GM18502 (cell line): ENCODE results near the gene SLC25A30.

ENCODE experiments used
- ATAC-seq: cut with Tn5 transposase; IDR thresholded peaks from one replicate; pipeline ENCODE4 v1.9.1; 2021; ENCODE audit warnings: mild to moderate bottlenecking; ENCODE audit not compliant: unreplicated experiment, poor library complexity

SLC25A30 gene, protein sequence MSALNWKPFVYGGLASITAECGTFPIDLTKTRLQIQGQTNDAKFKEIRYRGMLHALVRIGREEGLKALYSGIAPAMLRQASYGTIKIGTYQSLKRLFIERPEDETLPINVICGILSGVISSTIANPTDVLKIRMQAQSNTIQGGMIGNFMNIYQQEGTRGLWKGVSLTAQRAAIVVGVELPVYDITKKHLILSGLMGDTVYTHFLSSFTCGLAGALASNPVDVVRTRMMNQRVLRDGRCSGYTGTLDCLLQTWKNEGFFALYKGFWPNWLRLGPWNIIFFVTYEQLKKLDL

DNA sequence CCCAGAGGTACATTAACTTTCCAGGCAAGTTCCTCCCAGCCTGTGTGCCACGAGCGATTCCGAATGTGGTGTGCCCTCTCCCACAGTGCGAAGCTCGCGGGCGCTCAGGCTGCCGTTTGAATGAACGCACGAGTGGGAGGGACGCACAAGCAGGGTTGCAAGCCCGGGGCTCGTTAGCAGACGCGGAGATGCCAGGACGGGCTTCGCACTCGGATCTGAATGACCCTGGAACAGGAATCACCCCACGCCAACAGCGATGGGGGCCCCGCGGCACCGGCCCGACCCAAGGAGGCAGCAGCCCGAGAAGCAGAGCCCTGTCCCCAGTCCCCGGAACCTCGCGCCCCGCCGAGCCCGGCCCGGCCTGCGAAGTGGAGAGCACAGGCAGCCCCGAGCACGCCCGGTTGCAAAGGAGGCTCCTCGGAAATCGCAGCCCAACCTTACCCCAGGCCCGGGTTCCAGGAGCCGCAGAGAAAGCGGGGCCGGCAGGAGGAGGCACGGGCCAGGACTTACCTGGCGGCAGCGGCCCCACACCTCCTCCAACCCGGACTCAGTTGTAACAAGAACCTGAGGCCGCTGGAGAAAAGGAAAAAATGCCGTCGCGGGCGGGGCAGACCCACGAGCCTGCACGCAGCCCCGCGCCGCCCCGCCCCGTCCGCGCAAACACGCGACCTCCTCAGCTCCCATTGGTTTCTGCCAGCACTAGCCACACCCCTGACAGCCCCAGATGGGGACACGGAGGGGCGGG, at the start of gene SLC25A30:
Gene SLC25A30 (minus strand): TSS at position 584 of the 745 bp plus-strand sequence. CDS start 6,948 bp downstream, outside the sequence.
- ATAC-seq: peak; percentile 95

DNA sequence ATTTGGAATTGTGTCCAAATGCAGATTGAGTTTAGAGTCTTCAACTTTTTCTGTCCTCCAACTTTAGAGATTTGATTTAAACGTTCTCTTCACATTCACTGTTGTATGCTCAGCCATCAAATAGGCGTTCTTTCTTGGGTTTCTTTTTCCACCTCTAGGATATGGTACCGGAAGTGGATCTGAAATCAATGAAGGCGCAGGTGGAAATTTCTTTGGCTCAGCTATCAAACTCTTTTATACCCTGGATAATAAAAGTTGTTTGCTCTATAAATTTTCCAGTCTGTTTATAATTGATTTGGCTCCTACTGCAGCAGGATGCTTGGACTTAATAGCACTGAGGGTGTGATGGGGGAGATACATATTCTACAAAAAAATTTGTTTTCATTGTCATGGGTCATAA, 48.2 kb upstream of the SLC25A30 start:
- ATAC-seq: no peak

DNA sequence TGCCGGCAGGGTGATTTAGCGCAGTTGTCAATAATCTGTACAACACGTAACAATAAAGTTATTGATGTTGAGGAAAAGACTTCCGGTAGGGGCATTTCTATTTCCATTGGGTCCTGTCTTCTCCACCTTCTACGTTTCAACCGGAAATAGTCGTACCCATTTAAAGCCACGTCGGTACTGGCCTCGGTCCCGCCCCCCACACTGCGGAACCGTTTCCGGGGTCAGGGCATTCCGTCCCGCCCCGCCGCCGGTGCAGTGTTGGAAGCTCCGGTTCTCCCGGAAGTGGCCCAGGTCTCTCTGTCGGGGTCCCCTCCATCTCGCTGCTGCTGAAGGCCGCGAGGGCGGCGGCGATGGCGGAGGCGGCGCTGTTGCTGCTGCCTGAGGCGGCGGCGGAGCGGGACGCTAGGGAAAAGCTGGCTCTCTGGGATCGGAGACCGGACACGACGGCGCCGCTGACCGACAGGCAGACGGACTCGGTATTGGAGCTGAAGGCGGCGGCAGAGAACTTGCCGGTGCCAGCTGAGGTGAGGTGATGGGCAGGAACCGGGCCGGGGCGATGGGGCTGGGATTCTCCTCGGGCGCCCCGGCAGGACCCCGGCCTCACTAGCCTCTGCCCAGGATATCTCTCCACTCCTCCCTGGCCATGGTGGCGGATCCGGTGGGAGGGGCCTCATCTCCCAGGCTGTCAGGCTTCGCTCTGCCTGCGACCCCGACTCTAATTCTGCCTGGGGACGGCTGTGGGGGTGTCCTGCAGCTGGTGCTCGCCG, 46.7 kb upstream of the SLC25A30 start, which contains the start of gene COG3:
Gene COG3 (plus strand): TSS at position 253 of the 767 bp plus-strand sequence. CDS start 98 bp downstream, at position 351.
- ATAC-seq: peak; percentile 94

DNA sequence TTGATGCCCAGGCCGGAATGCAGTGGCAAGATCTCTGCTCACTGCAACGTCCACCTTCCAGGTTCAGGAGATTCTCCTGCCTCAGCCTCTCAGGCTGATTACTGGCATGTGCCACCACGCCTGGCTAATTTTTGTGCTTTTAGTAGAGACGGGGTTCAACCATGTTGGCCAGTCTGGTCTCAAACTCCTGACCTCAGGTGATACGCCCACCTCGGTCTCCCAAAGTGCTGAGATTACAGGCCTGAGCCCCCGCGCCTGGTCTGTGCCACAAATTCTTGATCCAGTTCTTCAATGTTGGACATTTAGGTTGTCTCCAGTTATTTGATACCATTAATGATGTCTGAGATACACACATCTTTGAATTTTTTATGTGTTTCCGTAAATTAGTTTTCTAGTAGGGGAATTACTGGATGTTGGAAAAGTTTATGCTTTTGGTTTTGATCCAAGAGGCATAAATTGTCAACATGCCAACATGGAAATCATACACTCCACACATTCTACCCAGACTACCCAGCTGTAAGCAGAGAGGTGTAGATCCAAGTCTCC, 46.0 kb upstream of the SLC25A30 start:
- ATAC-seq: no peak

DNA sequence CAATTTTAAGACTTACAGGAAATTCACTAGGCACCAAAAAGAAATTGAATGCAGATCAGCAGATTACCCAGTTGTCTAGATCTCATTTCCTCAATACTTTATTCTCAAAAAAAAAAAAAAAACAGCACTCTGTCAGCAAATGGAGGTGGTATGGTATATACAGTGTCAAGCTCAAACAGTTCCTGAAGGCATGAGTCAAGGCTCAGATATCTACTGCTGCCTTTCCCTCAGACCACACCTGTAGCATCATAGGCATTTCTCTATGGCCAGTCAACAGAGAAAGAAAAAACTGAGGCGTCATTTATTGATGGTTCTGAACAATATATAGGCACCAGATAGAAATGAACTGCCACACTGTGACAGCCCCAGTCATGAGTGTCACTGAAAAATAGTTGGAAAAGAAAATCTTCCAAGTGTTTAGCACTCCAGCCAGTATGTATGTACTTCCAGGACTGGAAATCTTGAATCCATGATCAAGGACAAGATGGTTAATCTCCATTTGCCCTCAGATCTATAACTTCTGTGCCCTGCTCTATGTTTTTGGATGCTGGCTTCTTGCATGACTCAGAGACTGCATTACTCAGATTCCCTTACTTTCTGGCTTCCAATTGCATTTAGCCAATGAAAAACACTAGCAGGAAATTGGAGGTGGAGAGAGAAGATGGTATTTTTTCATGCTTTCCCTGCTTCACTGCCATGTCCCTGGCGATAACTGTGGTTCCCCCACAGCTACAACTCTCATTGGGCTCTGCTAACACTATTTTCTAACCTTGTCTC, 38.2 kb upstream of the SLC25A30 start:
- ATAC-seq: no peak

DNA sequence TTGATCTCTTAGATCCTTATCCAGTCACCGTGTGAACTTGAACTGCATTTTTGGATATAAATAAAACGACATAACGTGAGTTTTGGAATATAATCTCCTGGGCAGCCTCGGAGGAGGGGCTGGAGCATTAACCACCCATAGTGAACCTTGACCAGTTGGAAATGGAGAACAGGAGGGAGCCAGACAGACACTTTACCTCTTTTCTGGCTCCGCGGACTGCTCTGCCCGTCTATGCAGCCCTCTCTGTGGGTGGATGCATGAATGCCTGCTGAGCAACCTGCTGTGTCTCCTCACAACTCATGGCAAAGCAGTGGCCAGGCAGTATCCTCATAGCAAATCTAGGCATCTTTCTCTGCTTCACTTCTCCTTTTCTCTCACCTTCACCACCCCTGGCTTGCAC, 36.0 kb upstream of the SLC25A30 start:
- no peak for ATAC-seq

DNA sequence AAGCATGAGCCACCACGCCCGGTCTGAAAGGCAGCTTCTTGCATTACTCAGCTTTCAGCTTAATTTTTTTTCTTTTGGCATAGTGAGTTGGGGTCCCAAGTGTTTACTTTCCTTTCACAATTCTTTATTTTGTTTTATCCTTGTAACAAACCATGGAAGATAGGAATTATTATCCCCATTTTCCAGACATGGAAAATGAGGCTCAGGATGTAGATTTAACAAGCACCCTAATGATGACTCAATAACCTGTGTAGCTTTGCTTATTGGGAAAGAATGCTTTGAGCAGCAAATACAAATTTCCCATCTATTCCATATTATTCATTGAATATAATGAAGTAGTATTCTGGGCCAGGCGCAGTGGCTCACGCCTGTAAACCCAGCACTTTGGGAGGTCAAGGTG, 33.1 kb upstream of the SLC25A30 start:
- ATAC-seq: no peak

DNA sequence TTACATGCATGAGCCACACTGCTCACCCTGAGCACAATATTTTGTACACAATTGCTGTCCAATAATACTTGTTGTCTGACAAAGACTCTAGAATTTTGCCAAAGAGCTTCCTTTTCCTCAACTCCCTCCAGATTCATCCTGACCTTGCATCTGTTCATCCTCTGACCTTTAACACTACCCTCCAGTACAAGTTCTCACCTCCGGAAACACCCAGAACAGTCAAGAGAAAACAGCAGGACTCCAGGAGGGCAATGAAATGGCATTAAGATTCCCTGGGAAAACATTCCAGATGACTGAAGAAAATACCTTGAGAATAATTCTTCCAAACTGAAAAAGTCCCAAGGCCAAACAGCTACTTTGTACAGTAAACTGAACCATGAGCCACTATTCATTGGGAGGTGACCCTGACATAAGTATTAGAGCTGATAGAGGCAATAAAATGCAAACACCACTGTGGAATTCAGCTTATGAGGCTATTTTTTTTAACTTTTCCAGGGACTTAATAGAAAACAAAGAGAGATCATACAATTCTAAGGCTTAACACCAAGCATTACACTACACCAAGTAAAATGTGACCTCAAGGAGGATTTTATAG, 30.9 kb upstream of the SLC25A30 start:
- ATAC-seq: no peak

DNA sequence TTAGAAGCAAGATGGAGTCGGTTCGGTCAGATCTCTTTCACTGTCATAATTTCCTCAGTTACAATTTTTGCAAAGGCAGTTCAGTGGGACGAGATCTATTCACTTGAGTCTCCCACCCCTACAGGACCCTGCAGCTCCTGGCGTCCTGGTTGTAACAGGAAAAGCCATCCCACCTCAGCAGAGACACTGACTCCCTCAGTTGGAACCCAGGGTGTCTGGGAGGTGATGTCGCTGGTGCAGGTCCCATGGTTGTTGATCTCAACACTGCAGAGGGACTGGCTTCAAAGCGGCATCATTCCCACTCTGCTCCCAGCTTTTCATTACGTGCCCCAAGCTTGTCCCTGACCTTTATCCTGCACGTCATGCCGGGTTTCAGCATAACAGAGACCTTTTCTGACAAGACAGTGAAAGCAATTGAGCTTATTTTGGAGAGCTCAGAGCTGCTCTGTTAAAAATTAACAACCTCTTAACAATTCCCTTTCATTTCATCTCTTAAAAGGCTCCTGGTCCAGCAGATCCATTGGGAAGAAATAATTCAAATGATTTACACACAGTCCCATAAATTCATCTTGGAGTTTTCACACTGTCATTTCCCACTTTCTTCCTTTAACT, 29.0 kb upstream of the SLC25A30 start:
- no peak for ATAC-seq

DNA sequence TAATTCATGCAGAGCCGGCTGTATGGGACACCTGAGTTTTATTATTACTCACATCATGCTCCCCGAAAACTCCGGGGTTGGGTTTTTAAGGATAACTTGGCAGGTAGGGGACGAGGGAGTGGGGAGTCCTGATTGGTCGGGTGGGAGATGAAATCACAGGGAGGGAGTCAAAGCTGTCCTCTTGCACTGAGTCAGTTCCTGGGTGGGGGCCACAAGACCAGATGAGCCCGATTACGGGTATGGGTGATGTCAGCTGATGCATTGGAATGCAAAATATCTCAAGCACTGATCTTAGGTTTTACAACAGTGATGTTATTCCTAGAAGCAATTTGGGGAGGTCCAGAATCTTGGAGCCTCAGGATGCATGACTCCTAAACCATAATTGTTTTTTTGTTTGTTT, 28.0 kb upstream of the SLC25A30 start:
- no peak for ATAC-seq

DNA sequence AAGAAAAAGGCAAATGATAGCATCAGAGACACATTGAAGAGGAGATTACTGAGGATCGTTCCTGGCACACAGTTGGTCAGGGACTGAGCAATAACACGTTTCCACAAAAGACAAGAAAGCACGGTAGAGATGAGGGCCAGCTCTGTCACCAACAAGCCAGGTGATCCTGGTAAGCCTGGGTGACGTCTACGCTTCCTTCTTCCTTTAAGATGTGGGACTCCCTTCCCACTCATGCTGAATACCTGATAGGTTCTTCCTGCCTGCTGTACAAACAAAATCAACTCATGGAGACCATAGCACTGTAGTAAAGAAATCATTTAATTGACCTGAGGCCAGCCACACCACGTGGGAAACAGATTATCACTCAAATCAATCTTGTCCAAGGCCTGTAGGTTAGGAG, 26.9 kb upstream of the SLC25A30 start:
- no peak for ATAC-seq

DNA sequence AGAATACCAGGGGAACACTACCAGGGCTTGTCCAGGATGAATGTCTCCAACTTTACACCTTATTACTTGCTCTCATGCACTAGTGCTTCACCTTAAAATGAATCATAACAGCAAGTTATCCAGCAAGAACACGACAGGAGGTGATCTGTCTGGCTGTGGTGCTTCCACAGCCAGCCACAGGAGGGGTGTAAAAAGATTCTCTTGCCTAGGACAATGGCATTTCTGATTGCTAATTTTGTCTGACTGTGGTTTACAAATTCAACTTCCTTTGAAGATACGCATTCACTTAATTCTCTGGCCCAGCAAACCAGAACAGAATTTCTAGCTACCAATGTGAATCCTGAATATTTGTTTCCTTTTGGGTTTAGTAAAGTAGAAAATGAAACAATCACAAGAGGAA, 23.5 kb upstream of the SLC25A30 start:
- ATAC-seq: no peak

DNA sequence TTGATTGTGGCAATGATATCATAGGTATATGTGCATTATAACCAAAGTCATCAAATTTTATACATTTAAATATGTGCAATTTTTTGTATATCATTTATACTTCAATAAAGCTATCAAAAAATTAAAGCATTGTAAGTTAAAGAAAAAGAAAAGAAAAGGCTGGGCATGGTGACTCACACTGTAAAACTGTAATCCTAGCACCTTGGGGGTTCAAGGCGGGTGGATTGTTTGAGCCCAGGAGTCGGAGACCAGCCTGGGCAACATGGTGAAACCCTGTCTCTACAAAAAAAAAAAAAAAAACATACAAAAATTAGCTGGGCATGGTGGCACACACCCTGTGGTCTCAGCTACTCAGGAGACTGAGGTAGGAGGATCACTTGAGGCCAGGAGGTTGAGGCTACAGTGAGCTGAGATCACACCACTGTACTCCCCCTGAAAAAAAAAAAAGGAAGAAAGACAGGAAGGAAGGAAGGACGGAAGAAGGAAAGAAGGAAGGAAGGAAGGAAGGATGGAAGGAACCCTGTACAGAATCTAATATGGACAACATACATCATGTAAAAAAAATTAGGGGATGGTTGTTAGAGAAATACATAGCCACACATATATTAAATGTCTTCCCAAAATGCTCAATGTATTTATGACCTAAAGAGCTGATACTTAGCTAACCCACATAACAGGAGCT, 21.7 kb upstream of the SLC25A30 start:
- no peak for ATAC-seq

DNA sequence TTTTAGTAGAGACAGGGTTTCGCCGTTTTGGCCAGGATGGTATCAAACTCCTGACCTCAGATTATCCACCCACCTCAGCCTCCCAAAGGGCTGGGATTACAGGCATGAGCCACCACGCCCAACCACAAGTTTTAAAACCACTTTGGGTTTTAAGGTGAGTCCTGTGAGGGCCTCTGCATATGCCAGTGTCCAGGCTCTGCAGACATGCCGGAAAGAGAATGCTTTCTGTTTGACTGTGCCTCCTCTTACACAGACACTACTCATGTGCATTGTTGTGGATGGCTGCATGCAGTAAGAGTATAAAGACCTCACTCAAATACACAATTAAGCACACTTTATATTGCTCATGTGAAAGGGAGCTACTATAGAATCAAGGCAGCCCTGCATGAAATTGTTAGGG, 20.8 kb upstream of the SLC25A30 start:
- ATAC-seq: no peak

DNA sequence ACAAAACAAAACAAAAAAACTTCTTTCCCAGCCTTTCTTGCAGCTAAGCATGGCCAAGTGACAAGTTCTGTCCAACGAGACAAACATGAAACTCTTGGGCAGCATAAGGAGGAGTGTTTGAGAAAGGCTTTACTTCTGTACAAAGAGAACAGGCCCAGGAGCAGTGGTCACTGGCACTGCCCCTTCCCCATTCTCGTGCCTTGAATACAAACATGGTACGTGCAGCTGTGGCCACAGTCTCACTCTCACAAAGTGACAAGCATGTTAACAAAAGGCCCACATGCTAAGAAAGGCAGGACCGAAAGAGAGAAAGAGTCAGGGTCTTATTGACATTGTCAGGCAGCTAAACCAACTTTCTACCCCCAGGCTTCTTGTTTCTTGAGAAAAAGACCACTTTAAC, 19.8 kb upstream of the SLC25A30 start:
- ATAC-seq: no peak

DNA sequence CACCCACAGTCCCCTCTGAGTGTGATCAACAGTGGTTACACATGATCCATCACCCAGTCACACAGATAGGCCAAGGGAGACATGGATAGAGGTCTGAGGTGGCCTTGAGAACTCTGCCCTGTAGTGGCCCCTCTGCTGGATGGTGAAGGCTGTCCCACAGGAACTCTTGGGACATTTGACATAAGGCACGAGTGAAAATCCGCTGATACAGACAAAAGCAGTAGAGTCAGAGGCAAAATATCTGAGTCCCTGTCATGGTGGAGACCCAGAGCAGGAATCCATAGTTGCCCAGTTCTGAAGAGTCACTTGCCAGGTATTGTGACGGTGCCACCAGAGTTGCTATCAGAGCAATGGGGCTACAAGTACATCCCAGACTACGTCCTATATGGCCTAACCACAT, 18.8 kb upstream of the SLC25A30 start:
- no peak for ATAC-seq

DNA sequence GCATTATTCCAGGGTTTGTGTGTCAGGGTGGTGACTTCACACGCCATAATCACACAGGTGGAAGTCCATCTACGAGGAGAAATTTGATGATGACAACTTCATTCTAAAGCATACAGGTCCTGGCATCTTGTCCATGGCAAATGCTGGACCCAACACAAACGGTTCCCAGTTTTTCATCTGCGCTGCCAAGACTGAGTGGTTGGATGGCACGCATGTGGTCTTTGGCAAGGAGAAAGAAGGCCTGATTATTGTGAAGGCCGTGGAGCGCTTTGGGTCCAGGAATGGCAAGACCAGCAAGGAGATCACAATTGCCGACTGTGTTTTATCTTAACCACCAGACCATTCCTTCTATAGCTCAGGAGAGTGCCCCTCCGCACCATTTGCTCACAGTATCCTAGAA, 18.2 kb upstream of the SLC25A30 start:
- ATAC-seq: no peak

DNA sequence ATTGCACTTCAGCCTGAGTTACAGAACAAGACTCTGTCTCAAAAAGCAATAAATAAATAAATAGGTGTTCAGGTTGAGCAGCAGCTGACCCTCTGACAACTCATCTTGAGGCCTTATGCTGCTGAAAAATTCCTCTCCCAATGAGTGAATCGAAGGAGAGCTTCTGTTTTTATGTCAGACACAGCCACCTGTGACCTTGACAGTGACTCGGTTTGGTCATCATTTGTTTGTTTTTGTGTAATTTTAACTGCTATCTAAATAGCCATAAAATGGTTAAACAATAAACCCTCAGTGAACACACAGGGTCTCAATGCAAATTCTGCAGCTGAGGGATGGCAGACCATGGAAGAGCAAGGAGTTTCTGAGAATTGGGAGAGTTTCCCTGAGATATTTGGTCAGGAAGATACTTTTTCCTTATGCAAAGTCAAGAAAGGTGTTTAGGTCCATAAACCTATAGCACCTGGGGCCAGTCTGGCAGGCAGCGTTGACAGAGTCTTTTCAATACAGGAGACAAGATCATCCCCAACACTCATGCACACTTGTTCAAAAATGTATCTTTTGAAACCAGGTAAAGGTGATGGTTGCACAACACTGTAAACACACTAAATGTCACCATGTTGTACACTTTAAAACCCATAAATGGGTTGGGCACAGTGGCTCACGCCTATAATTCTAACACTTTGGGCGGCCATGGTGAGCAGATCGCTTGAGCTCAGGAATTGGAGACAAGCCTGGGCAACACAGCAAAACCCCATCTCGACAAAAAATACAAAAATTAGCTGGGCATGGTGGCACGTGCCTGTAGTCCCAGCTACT, 16.6 kb upstream of the SLC25A30 start:
- ATAC-seq: no peak
